ENCODE measurements around the gene NCS1. TPM values are rescaled to one million over a fixed set of nuclear protein-coding genes. Genes with fewer than 3 reads are reported as not detected.
A peak's percentile ranks its signal among the peaks of the same experiment; 100 is the strongest.

NCS1 gene
- total RNA-seq, 4 donors from 2014 or later = 105 to 231 (median 127) TPM

GRCh38 chr9:130186839-130187522 lies 14.8 kb downstream of the NCS1 start:
- H3K27me3 ChIP-seq = no peaks in the 10 kb centered on the region
- TF ChIP-seq POLR2AphosphoS5 (IDR thresholded peaks at IDR 0.05) = peak; percentile 73
- TF ChIP-seq POLR2A (IDR thresholded peaks at IDR 0.05) = peak; percentile 53 to 66
- no peak for TF ChIP-seq EP300 (IDR thresholded peaks at IDR 0.05)
- TF ChIP-seq CTCF (IDR thresholded peaks at IDR 0.05) = no peak
- peak overlapping the region; percentile 32 to 56 for H3K4me3 ChIP-seq
- WGBS, 2 donors (ENCODE audit: low coverage in 1 of 2) = no CpG with 5 or more reads among the region's 25 CpGs
- H3K36me3 ChIP-seq = no peaks in the 10 kb centered on the region
- peak overlapping the region; percentile 75 to 98 (median 94) for H3K27ac ChIP-seq
- no peaks in the 10 kb centered on the region for H3K9me3 ChIP-seq
- ATAC-seq = peak; percentile 81
- peaks cover 0 to 100% (median 50%) of the 10 kb centered on the region in 3 donors for H3K4me1 ChIP-seq

- no CpG with 5 or more reads among the region's 9 CpGs for WGBS, 2 donors (ENCODE audit: low coverage in 1 of 2)
- H3K36me3 ChIP-seq = no peaks in the 10 kb centered on the region
- peak overlapping the region in 1 of 2 donors; percentile 56 for H3K4me3 ChIP-seq
- H3K27ac ChIP-seq = peak overlapping the region; percentile 75 to 98 (median 94)
- peaks cover 0 to 100% (median 53%) of the 10 kb centered on the region in 3 donors for H3K4me1 ChIP-seq
- no peaks in the 10 kb centered on the region for H3K27me3 ChIP-seq
- TF ChIP-seq POLR2AphosphoS5 (IDR thresholded peaks at IDR 0.05) = no peak
- TF ChIP-seq POLR2A (IDR thresholded peaks at IDR 0.05) = no peak
- no peak for TF ChIP-seq EP300 (IDR thresholded peaks at IDR 0.05)
- TF ChIP-seq CTCF (IDR thresholded peaks at IDR 0.05) = no peak
- peak; percentile 0 for ATAC-seq
- no peaks in the 10 kb centered on the region for H3K9me3 ChIP-seq
Measured at GRCh38 chr9:130187523-130187846, 15.3 kb downstream of the NCS1 start.

GRCh38 chr9:130188860-130189481 lies 16.8 kb downstream of the NCS1 start:
- H3K4me3 ChIP-seq = no peak overlapping the region
- no peaks in the 10 kb centered on the region for H3K36me3 ChIP-seq
- no peaks in the 10 kb centered on the region for H3K27me3 ChIP-seq
- TF ChIP-seq CTCF (IDR thresholded peaks at IDR 0.05) = no peak
- TF ChIP-seq POLR2A (IDR thresholded peaks at IDR 0.05) = no peak
- TF ChIP-seq EP300 (IDR thresholded peaks at IDR 0.05) = no peak
- H3K4me1 ChIP-seq = peaks cover 0 to 100% (median 55%) of the 10 kb centered on the region in 3 donors
- no peak for ATAC-seq
- peak overlapping the region; percentile 36 to 98 (median 84) for H3K27ac ChIP-seq
- 67 to 80% methylated on average over 2 to 4 of the region's 7 CpGs for WGBS, 2 donors (ENCODE audit: low coverage in 1 of 2)
- H3K9me3 ChIP-seq = no peaks in the 10 kb centered on the region

- TF ChIP-seq CTCF (IDR thresholded peaks at IDR 0.05) (no peak), POLR2AphosphoS5 (IDR thresholded peaks at IDR 0.05) (peak; percentile 27), POLR2A (IDR thresholded peaks at IDR 0.05) (no peak), EP300 (IDR thresholded peaks at IDR 0.05) (no peak)
- Histone ChIP-seq H3K27me3 (no peaks in the 10 kb centered on the region), H3K9me3 (no peaks in the 10 kb centered on the region), H3K4me1 (peaks cover 0 to 100% (median 63%) of the 10 kb centered on the region in 3 donors), H3K4me3 (no peak overlapping the region), H3K27ac (peak overlapping the region; percentile 75 to 98 (median 90)), H3K36me3 (no peaks in the 10 kb centered on the region)
- WGBS, 2 donors (ENCODE audit: low coverage in 1 of 2) = 60% methylated on average over 1 of the region's 1 CpG; no CpG with 5 or more reads in 1 of the 2 donors
- ATAC-seq = no peak
Measured at GRCh38 chr9:130189840-130190239, 17.6 kb downstream of the NCS1 start.

Measured in gastroesophageal sphincter (tissue), 4 donors.